GM20000 (cell line): ENCODE results near the gene TTC7B.

Experiments
- DNase-seq: peaks from one replicate; pipeline ENCODE4 v3.0.0; 2012; ENCODE audit warnings: low spot score
- CTCF ChIP-seq: IDR thresholded peaks from 2 replicates; pipeline ENCODE4 v1.5.1; 2012; ENCODE audit warnings: mild to moderate bottlenecking, control low read depth; ENCODE audit errors: extremely low read depth, missing control alignments

The TTC7B gene

DNA sequence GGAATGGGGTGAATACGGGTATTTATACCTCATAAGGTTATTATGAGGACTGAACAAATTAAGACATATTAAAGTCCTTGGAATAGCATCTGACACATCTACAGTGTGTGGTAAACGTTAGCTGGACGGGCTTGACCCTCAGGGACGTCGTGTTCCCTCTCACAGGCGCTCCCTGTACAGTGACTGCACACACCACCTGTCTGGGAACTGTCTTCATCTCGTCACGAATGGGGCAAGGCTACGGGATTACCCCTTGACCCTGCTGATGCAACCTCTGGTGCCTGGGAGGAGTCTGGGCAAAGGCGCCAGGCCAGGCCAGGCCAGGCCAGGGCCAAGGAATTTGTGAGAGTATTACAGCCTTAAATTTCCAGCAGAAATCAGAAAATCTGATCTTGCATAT is 228.3 kb downstream of the TTC7B start:
- no peak for DNase-seq
- no peak for TF ChIP-seq CTCF

- DNase-seq, result no peak
- TF ChIP-seq CTCF, result no peak
Observed at GRCh38 chr14:90587252-90587910, 228.8 kb downstream of the TTC7B start.

DNA sequence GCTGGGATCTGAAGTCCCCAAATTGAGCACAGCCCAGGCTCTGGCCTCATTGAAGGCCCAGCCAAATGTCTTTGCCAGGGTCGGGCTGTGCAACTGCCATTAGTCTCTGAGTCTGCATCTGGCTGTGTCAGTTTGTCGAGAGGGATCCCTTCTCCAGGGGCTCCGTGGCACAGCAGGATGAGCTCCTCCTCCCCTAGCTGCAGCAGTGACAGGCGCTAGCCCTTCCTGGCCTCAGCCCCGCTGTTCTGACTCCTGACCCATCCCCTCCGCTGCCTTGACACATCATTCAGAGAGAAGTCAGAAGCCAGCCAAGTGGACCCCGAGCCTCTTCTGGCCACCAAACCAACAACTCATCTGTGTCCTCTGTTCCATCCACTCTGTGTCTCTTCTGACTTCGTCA is 231.1 kb downstream of the TTC7B start:
- no peak for DNase-seq
- TF ChIP-seq CTCF, result no peak

DNA sequence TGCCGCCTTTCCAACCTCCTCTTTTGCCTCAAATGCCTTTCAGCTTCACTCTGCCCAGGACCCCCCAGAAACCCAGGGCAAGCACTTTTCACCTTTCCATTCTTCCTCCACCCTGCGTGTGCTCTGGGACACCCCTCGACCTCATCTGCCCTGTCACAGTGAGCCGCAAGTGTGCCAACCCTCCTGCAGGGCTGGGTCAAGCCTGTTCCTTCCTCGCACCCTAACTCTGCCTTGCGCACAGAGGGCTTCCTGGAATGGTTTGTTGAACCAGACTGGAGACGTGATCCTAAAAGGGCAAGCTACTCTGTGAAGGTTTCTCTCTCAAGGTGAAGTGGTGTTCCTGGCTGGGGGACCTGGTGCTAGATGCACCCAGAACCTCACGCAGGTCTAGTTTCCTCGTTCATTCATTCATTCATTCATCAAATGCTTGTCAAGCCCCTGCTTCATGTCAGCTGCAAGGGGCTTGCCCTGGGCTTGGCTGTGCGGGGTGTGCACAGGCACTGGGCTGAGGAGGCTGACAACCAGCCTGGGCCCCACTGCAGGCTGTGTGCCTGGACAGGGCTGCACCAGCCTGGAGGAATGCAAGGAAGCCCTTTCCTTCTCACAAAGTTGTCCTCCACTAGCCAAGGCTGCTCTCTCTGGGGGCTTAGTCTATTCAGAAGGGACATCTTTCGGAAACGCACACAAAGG is 232.2 kb downstream of the TTC7B start:
- DNase-seq, result no peak
- no peak for TF ChIP-seq CTCF

GRCh38 chr14:90583427-90583826 is 232.8 kb downstream of the TTC7B start:
- TF ChIP-seq CTCF, result no peak
- DNase-seq, result no peak

DNA sequence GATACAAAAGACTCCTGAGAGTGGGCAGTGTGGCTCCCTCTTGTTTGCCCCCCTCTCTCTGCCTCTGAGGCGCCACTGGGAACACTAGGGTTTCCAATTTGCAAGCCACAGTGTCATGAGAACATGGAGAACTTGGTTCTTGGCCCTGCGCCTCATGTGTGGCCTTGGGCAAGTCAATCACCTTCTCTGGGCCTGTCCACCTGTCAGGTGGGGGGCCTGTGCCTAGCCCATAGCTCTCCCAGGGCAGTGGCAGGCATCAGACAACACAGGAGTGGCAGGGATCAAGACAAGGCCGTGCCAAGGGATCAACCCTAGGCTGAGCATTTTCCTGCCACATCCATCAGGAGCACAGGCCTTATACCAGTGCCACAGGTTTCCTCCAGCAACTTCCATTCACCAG is 234.1 kb downstream of the TTC7B start:
- DNase-seq, result no peak
- no peak for TF ChIP-seq CTCF

DNA sequence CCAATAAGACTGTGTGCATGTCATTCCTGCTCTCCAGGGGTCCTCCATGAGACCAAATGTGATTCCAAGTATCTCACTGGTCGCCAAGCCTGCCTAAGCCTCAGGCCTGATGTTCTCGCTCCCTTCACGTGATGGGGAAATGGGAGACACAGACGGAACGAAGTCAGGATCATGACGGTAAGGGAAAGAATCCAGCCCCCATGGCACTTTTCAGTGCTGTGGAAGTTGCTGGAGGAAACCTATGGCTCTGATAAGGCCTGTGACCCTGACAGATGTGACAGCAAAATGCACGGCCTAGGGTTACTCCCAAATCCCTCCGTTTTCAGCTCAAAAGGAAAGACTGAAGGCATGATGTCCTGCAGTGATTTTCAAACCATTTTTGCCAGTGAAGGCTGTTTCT is 234.5 kb downstream of the TTC7B start:
- TF ChIP-seq CTCF, result no peak
- DNase-seq, result no peak
